Large intestine (tissue), 3 donors: ENCODE data around the gene RBL1. TPM values are rescaled to one million over a fixed set of nuclear protein-coding genes. Genes with fewer than 3 reads are reported as not detected.
A peak's percentile ranks its signal among the peaks of the same experiment; 100 is the strongest.
"Not testable (repeated sequence)": the region's sequence is repeated elsewhere in the genome, so short reads cannot be mapped to it uniquely, and the experiment has no call there.

ENCODE experiments used
- DNase-seq, 2 donors: peaks; one replicate each; pipeline versions ENCODE4 v3.0.0 to v3.0.0-alpha.2; 2013
- H3K27ac ChIP-seq: one replicate; pipeline ENCODE4 v1.5.1; 2013; ENCODE audit warnings: low read length
- H3K27me3 ChIP-seq: 2 replicates; pipeline ENCODE4 v1.6.1; 2013; ENCODE audit warnings: low read length; ENCODE audit not compliant: control insufficient read depth, insufficient read depth
- H3K36me3 ChIP-seq: 2 replicates; pipeline ENCODE4 v1.6.1; 2013; ENCODE audit warnings: low read length; ENCODE audit not compliant: control insufficient read depth, insufficient read depth
- H3K4me1 ChIP-seq: one replicate; pipeline ENCODE4 v1.6.1; 2013; ENCODE audit warnings: low read length; ENCODE audit not compliant: control insufficient read depth, insufficient read depth
- H3K4me3 ChIP-seq: one replicate; pipeline ENCODE4 v1.5.1; 2013; ENCODE audit warnings: low read length
- H3K9me3 ChIP-seq: one replicate; pipeline ENCODE4 v1.6.1; 2013; ENCODE audit warnings: mild to moderate bottlenecking, low read depth, low read length, moderate library complexity; ENCODE audit not compliant: control insufficient read depth
- WGBS: methylation state at CpG from one replicate; pipeline ENCODE4 v1.1.5; 2013; ENCODE audit warnings: low lambda C conversion rate; ENCODE audit not compliant: insufficient coverage; 5-methylcytosine and 5-hydroxymethylcytosine counted together
- polyA plus RNA-seq: library from polyadenylated mRNA; unstranded; fragments of 120-200 nt; gene quantifications from one replicate; pipeline ENCODE4 v1.2.1, GENCODE V29; 2013

The RBL1 gene
- polyA plus RNA-seq, 1 donor: 6.0 TPM

DNA sequence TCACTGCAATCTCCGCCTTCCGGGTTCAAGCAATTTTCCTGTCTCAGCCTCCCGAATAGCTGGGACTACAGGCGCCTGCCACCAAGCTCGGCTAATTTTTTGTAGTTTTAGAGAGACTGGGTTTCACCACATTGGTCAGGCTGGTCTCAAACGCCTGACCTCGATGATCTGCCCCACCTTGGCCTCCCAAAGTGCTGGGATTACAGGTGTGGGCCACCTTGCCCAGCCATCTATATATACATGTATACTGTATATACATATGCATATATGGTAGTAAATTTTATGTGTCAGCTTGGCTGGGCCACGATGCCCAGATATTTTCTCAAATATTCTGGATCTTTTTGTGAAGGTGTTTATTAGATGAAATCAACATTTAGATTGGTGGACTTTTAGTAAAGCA lies 18.8 kb downstream of the RBL1 start:
- Histone ChIP-seq H3K4me3 (no peak overlapping the region), H3K27me3 (no peaks in the 10 kb centered on the region), H3K27ac (no peak overlapping the region), H3K4me1 (no peaks in the 10 kb centered on the region), H3K36me3 (peaks cover 4% of the 10 kb centered on the region), H3K9me3 (no peaks in the 10 kb centered on the region)
- no peak for DNase-seq
- WGBS: no CpG with 5 or more reads among the region's 8 CpGs

DNA sequence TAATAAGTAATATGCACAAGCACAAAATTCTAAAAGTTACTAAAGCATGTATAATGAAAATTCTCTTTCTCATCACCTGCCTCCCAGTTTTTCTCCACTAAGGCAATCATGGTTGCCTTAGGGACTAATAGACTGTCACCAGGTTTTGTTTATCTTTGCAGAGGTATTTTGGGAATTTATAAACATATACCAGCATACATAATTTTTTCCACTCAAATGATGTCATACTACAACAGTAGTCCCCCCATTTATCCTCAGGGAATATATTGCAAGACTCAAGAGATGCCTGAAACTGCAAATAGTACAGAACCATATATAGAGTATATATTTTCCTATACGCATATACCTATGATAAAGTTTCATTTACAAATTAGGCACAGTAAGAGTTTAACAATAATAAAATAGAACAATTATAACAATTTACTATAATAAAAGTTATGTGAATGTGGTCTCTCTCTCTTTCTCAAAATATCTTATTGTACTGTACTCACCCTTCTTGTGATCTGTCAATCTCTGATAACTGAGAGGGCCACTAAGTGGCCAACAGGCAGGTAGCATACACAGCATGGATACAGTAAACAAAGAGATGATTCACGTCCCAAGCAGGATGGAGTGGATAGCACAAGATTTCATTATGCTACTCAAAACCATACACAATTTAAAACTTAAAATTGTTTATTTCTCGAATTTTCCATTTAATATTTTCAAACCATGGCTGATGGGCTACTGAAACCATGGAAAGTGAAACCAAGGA lies 19.7 kb downstream of the RBL1 start:
- H3K9me3 ChIP-seq: no peaks in the 10 kb centered on the region
- H3K4me1 ChIP-seq: no peaks in the 10 kb centered on the region
- 85% methylated on average over 3 of the region's 3 CpGs for WGBS
- no peaks in the 10 kb centered on the region for H3K36me3 ChIP-seq
- no peak overlapping the region for H3K4me3 ChIP-seq
- no peaks in the 10 kb centered on the region for H3K27me3 ChIP-seq
- H3K27ac ChIP-seq: no peak overlapping the region
- DNase-seq: no peak

DNA sequence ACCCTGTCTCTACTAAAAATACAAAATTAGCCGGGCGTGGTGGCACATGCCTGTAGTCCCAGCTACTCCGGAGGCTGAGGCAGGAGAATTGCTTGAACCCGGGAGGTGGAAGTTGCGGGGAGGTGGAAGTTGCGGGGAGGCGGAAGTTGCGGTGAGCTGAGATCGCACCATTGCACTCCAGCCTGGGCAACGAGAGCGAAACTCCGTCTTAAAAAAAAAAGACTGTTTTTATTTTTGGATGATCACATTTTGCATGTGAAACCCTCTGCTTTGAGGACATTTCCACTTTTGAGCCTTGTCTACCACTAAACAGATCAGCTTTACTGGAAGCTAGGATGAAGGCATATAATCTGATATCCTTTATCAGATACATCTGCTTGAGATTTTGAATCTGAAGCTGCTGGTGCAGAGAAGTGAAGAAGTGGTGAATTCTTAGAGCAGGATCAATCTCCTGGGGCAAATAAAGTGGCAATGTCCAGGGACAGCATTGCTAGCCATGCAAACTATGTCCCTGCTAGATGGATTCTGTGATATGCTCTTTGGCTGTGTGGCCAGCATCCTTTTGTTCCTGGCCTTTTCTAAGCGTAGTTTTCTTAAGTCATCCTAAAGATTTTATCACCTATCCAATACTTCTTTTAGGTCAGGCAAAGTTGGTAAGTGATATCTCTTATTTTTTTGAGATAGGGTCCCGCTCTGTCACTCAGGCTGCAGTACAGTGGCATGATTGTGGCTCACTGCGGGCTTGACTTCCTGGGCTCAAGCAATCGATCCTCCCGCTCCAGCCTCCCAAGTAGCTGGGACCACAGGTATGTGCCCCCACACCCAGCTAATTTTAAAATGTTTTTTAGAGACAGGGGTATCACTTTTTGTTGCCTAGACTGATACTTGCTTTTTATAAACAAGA lies 23.3 kb downstream of the RBL1 start:
- Histone ChIP-seq H3K4me3 (no peak overlapping the region), H3K27me3 (no peaks in the 10 kb centered on the region), H3K9me3 (peaks cover 4% of the 10 kb centered on the region), H3K4me1 (no peaks in the 10 kb centered on the region), H3K36me3 (no peaks in the 10 kb centered on the region), H3K27ac (no peak overlapping the region)
- no peak for DNase-seq
- 97% methylated on average over 5 of the region's 17 CpGs for WGBS

DNA sequence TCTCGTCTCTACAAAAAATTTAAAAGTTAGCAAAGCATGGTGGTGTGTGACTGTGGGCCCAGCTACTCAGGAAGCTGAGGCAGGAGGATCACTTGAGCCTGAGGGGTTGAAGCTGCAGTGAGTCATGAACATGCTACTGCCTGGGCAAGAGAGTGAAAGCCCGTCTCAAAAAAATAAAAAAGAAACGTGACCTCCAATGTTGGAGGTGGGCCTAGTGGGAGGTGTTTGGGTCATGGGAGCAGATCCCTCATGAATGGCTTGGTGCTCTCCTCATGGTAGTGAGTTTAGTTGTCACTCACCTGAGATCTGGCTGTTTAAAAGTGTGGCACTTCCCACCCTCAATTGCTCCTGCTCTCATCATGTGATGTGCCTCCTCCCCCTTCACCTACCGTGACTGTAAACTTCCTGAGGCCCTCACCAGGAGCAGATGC lies 24.3 kb downstream of the RBL1 start:
- no peaks in the 10 kb centered on the region for H3K27me3 ChIP-seq
- no peaks in the 10 kb centered on the region for H3K4me1 ChIP-seq
- no peak overlapping the region for H3K27ac ChIP-seq
- H3K36me3 ChIP-seq: peaks cover 2% of the 10 kb centered on the region
- DNase-seq: no peak
- H3K9me3 ChIP-seq: peaks cover 4% of the 10 kb centered on the region
- no peak overlapping the region for H3K4me3 ChIP-seq
- 50% methylated on average over 1 of the region's 4 CpGs for WGBS

DNA sequence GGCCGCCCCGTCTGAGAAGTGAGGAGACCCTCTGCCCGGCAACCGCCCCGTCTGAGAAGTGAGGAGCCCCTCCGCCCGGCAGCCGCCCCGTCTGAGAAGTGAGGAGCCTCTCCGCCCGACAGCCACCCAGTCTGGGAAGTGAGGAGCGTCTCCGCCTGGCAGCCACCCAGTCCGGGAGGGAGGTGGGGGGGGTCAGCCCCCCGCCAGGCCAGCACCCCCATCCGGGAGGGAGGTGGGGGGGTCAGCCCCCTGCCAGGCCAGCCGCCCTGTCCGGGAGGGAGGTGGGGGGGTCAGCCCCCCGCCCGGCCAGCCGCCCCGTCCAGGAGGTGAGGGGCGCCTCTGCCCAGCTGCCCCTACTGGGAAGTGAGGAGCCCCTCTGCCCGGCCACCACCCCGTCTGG lies 26.2 kb downstream of the RBL1 start:
- whole genome bisulfite sequencing: no CpG with 5 or more reads among the region's 25 CpGs
- H3K4me1 ChIP-seq, DNase-seq, H3K27me3 ChIP-seq, H3K4me3 ChIP-seq, H3K27ac ChIP-seq, H3K9me3 ChIP-seq: not testable (repeated sequence)
- peaks cover 11% of the 10 kb centered on the region for H3K36me3 ChIP-seq

DNA sequence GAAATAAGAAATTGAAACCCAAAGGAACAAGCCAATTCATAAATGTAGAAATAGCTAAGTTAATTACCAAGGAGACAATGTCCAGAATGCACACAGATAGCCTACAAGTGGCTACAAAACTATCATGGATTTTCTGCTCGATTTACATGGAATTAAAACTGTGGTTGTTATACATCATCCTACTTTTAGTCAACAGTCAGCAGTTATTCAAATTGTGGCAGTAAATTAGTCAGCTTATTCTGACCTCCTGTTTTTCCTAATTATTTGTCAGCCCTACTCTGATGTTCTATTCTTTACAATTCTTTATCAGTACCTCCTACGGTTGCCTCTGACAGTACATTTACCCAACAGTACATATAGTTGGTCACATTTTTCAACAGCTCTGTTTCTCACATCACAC lies 29.6 kb downstream of the RBL1 start:
- Histone ChIP-seq H3K9me3 (peaks cover 4% of the 10 kb centered on the region), H3K27me3 (no peaks in the 10 kb centered on the region), H3K4me1 (no peaks in the 10 kb centered on the region), H3K4me3 (no peak overlapping the region), H3K36me3 (peaks cover 14% of the 10 kb centered on the region), H3K27ac (no peak overlapping the region)
- whole genome bisulfite sequencing: no CpG with 5 or more reads among the region's 2 CpGs
- no peak for DNase-seq

DNA sequence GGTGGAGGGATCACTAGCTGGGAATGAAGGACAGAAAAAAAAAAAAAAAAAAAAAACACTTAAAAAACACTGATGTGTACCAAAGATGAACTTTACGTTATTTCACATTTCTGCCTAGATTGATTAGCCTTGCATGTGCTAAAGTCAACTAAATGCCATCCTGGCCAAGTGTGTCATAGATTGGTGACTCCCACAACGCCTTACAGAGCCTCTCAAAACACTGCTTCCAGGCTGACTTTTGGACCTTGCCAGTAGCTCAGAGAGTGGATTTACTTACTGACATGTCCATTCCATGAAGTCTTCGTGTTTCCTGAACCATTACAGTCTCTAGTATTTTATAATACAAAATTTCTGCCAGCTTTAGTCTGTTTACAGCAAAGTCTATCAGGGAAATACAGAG lies 40.5 kb downstream of the RBL1 start:
- H3K36me3 ChIP-seq: peaks cover 37% of the 10 kb centered on the region
- no peak for DNase-seq
- H3K9me3 ChIP-seq: no peaks in the 10 kb centered on the region
- H3K4me3 ChIP-seq: no peak overlapping the region
- H3K4me1 ChIP-seq: no peaks in the 10 kb centered on the region
- H3K27me3 ChIP-seq: no peaks in the 10 kb centered on the region
- WGBS: no CpG with 5 or more reads among the region's 3 CpGs
- no peak overlapping the region for H3K27ac ChIP-seq

DNA sequence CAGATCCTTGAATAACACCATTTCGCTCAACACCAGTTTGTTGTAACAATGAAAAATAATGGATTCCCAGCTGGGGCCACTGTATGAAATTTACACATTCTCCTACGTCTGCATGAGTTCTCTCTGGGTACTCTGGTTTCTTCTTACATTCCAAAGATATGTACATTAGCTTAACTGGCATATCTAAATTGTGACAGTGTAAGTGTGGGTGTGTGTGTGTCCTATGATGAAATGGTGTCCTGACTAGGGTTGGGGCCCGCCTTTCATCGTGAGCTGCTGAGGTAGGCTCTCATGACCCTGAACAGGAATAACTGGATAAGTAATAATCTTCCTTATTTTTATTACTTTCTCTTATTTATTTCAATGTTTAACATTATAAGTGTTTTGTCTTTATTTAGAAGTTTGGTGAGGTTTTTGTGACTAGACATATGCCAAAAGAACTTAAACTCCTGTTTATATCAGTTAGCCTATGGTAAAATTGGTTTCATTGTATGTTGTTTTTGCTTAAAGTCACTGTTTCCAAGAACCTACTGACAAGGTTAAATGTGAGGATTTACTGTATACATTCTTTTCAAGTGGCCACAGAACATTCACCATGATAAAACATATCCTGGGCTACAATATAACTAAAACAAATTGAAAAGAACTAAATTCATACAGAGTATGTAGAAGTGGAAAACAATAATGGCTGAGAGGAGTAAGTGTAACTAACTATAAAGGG lies 42.4 kb downstream of the RBL1 start:
- peak; percentile 14 to 46 for DNase-seq
- Histone ChIP-seq H3K4me1 (no peaks in the 10 kb centered on the region), H3K36me3 (peaks cover 27% of the 10 kb centered on the region), H3K4me3 (no peak overlapping the region), H3K27me3 (no peaks in the 10 kb centered on the region), H3K9me3 (no peaks in the 10 kb centered on the region), H3K27ac (no peak overlapping the region)
- 70% methylated on average over 2 of the region's 4 CpGs for WGBS

DNA sequence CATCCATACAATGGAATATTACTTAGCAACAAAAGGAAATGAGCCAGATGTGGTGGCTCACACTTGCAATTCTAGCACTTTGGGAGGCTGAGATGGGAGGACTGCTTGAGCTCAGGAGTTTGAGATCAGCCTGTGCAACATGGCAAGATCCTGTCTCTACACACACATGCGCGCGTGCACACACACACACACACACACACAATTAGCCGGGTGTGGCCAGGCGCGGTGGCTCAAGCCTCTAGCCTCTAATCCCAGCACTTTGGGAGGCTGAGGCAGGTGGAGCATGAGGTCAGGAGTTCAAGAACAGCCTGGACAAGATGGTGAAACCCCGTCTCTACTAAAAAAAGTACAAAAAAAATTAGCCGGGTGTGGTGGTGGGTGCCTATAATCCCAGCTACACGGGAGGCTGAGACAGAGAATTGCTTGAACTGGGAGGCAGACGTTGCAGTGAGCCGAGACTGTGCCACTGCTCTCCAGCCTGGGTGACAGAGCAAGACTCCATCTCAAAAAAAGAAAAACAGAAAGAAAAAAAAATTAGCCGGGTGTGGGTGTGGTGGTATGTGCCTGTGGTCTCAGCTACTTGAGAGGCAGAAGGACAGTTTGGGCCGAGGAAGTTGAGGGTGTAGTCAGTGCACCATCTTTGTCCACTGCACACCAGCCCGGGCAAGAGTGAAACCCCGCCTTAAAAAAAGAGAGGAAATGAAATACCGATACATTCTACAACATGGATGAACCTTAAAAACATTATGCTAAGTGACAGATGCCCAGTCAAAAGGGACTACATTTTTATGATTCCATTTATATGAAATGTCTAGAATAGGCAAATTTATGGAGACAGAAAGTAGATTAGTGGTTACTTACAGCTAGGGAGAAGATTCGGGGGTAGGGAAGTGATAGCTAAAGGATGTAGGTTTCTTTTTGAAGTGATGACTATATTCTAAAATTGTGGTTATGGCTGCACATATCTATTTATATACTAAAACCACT lies 52.5 kb downstream of the RBL1 start:
- Histone ChIP-seq H3K4me3 (no peak overlapping the region), H3K27ac (no peak overlapping the region), H3K36me3 (peaks cover 38% of the 10 kb centered on the region), H3K27me3 (no peaks in the 10 kb centered on the region), H3K4me1 (no peaks in the 10 kb centered on the region), H3K9me3 (no peaks in the 10 kb centered on the region)
- 90% methylated on average over 2 of the region's 17 CpGs for WGBS
- DNase-seq: no peak
